GM19372 (cell line): ENCODE measurements around the gene GPR146.

Experiments used
- ATAC-seq: cut with Tn5 transposase; IDR thresholded peaks from one replicate; pipeline ENCODE4 v1.9.1; 2021; ENCODE audit warnings: mild to moderate bottlenecking, low read depth, moderate library complexity; ENCODE audit not compliant: unreplicated experiment

GPR146 gene

GRCh38 chr7:1041551-1042491, 2.5 kb upstream of the GPR146 start:
- ATAC-seq = no peak

- ATAC-seq = no peak
Observed at GRCh38 chr7:1042492-1042833, 1.9 kb upstream of the GPR146 start.

- ATAC-seq = no peak
Observed at GRCh38 chr7:1043552-1044188, 676 bp upstream of the GPR146 start.

GRCh38 chr7:1045069-1046063, 1.0 kb downstream of the GPR146 start:
- no peak for ATAC-seq

DNA sequence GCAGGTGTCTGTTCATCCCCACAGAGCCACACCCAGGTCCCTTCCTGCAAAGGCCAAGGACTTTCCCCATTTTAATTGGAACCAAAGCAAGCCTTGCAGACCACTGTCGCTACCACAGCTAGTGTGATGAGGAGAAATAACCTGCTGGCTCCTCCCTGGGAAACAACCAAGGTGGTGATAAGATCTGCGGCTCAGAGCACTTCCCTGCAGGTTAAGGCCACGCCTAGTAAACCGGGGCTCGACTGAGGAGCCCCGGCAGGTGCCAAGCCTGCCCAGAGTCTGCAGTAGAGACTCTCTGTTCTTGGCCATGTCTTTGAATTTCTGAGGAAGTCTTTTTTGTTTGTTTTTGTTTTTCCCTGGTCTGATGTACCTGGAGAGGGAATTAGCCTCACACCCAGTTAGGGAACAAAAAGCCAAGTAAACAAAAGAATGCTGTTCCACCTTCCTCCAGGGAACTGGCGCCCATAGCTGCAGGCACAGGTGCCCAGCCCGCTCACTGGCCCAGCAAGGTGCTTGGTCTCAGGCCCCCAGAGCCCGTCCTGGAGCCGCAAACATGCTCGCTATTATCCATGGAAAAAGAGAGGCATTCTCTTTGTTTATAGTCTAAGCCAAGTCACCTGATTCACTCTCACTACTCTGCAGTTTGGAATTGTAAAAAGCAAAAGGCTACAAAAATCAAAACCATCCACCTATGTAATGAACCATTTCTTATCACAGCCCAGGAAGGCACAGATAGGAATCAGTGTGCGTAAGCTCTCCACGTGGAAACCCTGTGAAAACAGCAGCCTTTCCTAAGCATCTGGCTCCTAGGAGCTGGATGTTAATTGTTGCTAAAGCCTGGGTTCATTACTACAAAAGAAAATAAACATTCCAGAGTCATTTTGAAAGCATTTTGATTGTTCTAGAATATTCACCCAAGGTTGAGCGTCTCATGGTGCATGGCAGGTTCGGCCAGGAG, 2.7 kb downstream of the GPR146 start:
- no peak for ATAC-seq

- ATAC-seq = no peak
Observed at GRCh38 chr7:1049006-1049741, 4.8 kb downstream of the GPR146 start.

DNA sequence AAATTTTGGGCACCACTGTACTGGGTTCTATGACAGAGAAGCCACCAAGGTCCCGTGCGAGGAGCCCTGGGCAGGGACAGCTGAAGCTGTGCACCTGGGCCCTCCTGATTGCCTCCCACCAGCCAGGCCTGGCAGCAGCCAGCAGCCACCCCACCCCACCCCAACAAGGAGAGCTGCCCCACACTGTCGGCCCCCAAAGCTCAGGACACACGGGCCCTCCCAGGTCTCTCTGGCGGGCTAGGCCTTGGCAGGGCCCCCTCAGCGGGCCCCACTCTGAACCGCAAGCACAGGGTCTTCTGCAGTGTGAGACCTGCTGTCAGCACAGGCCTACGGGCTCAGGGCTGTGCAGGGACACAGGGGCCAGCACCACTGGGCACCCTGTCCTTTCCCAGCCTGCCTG, 5.5 kb downstream of the GPR146 start:
- no peak for ATAC-seq

DNA sequence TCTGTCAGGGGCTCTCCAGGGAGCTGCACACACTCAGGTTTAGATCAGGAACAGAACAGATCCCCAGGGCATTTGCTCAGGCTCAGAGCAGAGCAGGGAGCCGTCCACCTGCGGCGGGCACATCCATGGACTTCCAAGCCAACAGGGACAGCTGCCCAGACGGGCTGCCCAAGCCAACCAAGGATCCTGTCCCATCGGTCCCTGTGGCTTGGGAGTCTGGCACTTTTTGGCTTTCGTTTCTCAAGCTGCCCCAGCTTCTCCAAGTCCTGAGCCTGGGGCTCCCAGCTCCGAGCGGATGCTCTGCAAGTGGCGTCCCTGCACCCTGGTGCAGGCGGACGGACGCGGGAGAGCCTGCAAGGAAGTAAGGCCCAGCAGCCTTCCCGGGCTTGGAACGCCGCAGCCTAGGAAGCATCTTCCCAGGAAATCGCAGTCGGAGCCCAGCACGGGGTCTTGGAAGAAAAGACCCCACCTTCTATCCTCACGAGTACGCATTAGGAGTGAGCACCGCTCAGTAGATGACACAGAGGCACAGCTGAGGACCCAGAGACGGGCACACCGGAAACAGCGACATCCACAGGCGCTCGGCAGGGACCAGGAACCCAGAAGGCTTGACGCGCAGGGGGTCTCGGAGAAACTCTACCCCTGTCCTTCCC, 6.0 kb downstream of the GPR146 start:
- ATAC-seq = no peak

DNA sequence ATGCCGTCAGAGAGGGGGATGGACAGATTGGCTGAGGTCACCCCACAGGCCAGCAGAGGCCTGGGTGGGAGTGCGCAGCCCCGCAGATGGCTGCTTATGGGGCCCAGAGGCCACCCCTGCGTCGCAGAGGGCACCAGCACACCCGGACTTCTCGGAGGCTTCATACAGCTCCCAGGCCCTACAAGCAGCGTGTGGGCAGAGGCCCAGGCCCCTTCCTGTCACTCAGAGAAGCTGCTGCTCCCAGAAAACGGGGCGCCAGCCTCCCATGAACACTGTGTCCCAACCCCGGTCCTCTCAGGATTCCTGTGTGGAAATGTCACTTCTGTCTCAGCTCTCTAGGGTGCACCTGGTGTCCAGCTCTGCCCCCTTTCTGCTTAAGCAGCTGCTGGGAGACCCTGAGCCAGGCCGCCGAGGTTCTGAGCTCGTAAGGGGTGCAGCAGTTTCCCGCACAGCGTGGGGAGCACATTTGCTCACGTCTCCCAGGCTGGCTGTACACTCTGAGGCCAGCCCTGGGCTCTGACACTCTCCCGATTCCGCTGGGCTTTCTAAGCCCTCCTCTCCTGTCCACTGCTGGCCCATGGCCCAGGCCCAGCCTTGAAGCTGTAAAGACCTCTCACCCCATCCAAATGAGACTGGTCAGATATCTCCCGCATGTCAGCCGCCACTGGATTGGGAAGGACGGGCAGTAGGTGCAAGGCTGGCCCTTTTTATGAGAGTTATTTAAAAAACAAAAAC, 6.8 kb downstream of the GPR146 start:
- no peak for ATAC-seq

GRCh38 chr7:1052031-1052818, 7.9 kb downstream of the GPR146 start:
- ATAC-seq = no peak

GRCh38 chr7:1053002-1053411, 8.7 kb downstream of the GPR146 start:
- no peak for ATAC-seq

DNA sequence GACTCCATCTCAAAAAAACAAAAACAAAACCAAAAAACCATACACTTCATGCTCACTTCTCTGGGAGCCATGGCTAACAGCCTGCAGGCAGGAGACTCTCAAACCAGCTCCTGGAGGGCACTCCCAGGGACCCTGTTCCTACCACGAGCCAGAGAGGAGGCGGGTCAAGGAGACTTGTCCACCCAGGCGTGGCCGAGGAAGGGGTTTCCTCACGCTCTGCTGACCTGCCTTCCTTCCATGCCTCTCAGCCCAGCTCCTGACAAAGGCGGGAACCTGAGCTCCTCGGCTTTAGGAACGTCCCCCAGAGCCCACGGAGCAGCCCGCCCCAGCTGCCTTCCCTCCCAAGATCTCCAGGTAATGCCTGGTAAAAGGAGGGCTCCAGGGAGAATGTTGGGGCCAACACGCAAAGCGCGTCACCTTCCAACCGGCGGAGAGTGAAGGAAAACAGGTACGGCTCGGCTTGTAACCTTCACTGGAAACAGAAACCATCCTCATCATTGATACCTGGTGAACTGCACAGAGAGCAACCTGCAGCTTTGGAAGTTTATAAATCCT, 9.5 kb downstream of the GPR146 start:
- ATAC-seq = no peak

GRCh38 chr7:1054438-1054837, 10.1 kb downstream of the GPR146 start:
- ATAC-seq = no peak

- no peak for ATAC-seq
Observed at GRCh38 chr7:1054861-1055450, 10.6 kb downstream of the GPR146 start.

DNA sequence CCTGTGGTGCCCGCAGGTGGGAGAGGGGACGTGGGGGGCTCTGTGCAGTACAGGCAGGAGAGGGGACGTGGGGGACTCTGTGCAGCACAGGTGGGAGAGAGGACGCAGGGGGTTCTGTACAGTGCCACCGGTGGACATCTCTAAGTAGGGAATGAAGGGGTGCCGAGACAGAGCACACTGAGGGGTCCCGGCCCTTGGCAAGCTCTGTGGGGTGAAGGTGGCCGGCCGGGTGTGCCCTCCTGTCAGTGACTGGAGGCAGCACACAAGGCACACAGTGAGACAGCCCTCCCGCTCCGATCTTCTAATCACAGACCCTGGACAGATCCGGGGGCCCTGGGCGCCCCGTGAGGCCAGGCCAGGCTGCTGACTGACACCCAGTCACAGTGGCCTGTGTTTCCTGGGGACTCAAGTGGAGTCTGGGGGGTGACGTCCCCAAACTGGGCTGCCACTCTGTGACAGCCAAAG, 11.2 kb downstream of the GPR146 start:
- ATAC-seq = no peak
